ENCODE measurements around the gene IER5L.
A peak's percentile ranks its signal among the peaks of the same experiment; 100 is the strongest.

IER5L gene

DNA sequence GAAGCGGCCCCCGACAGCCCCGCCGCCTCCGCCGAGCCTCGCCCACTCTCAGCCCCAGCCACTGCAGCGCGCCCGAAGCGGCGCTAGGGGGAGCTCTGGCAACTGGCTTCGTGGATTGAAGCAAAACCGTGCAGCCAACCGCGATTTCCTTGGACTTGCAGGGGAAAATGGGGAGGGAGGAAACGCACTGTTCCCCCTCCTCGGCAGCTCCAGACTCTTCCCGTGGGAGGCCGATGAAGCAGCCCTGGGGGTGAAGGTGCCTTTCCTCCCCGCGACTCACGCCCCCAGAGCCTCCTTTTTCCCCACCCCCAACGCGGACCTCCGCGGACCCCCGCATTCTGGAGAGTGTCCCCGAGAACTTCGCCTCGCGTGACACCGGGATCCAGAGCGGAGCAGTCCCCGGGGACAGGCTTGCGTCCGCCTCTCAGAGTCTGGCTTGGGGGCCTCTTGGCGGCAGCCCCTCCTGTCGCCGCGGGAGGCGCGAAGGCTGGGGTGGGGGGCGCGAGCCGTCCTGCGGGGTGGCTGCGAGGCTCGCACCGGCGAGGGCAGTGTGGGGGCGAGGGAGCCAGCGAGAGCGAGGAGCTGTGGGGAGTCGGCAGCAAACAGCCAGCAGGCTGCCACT lies 3.8 kb downstream of the IER5L start:
- H3K27ac ChIP-seq (ENCODE audit: low read length, poor library complexity, severe bottlenecking): peak overlapping the region; percentile 97
- no peak overlapping the region for H2AFZ ChIP-seq (ENCODE audit: low read depth, low read length)
- peak overlapping the region; percentile 99 for H4K8ac ChIP-seq (ENCODE audit: low read length)
- peak; percentile 94 for DNase-seq
- WGBS: under 1% methylated on average over 47 of the region's 55 CpGs
- peak overlapping the region; percentile 100 for H4K91ac ChIP-seq (ENCODE audit: low read length)
- peak overlapping the region; percentile 98 for H2BK15ac ChIP-seq (ENCODE audit: low read depth, poor library complexity, severe bottlenecking)
- peak overlapping the region; percentile 79 for H2BK12ac ChIP-seq (ENCODE audit: low read length in 2 of 2)
- H3K36me3 ChIP-seq (ENCODE audit: control insufficient read depth in 1 of 2, insufficient read depth in 2 of 2, low read depth in 1 of 2, low read length in 2 of 2): peaks cover 0 to 6% of the 10 kb centered on the region in 2 experiments
- H3K4ac ChIP-seq (ENCODE audit: low read depth in 1 of 2, low read length in 2 of 2): peak overlapping the region; percentile 98 to 99
- H3K4me2 ChIP-seq (ENCODE audit: low read length, poor library complexity, severe bottlenecking): peak overlapping the region; percentile 91
- peak overlapping the region; percentile 99 for H2BK5ac ChIP-seq (ENCODE audit: low read depth, low read length, poor library complexity, severe bottlenecking)
- H3K14ac ChIP-seq (ENCODE audit: low read length in 2 of 2): peak overlapping the region; percentile 9 to 99
- H3K9me3 ChIP-seq (ENCODE audit: control insufficient read depth, low read length): no peaks in the 10 kb centered on the region
- H3K4me1 ChIP-seq (ENCODE audit: control insufficient read depth, insufficient read depth, low read depth, low read length): peaks cover 36% of the 10 kb centered on the region
- peak overlapping the region; percentile 63 to 82 for H3K4me3 ChIP-seq (ENCODE audit: insufficient read depth in 1 of 2, low read depth in 1 of 2, low read length in 2 of 2)
- peak overlapping the region; percentile 98 for H3K9ac ChIP-seq (ENCODE audit: low read length)
- H2BK120ac ChIP-seq (ENCODE audit: low read depth, low read length): peak overlapping the region; percentile 100
- no peaks in the 10 kb centered on the region for H3K27me3 ChIP-seq (ENCODE audit: control insufficient read depth in 1 of 2, insufficient read depth in 1 of 2, low read length in 2 of 2)
- peak overlapping the region; percentile 100 for H3K18ac ChIP-seq (ENCODE audit: low read depth in 1 of 2, low read length in 2 of 2)
- H3K79me1 ChIP-seq (replicated peaks; ENCODE audit: low read length, poor library complexity, severe bottlenecking): peaks cover 6% of the 10 kb centered on the region
- H2AK5ac ChIP-seq (ENCODE audit: low read length, severe bottlenecking): peak overlapping the region; percentile 95
- peak overlapping the region; percentile 74 to 75 for H3K23ac ChIP-seq (ENCODE audit: low read length in 2 of 2)

DNA sequence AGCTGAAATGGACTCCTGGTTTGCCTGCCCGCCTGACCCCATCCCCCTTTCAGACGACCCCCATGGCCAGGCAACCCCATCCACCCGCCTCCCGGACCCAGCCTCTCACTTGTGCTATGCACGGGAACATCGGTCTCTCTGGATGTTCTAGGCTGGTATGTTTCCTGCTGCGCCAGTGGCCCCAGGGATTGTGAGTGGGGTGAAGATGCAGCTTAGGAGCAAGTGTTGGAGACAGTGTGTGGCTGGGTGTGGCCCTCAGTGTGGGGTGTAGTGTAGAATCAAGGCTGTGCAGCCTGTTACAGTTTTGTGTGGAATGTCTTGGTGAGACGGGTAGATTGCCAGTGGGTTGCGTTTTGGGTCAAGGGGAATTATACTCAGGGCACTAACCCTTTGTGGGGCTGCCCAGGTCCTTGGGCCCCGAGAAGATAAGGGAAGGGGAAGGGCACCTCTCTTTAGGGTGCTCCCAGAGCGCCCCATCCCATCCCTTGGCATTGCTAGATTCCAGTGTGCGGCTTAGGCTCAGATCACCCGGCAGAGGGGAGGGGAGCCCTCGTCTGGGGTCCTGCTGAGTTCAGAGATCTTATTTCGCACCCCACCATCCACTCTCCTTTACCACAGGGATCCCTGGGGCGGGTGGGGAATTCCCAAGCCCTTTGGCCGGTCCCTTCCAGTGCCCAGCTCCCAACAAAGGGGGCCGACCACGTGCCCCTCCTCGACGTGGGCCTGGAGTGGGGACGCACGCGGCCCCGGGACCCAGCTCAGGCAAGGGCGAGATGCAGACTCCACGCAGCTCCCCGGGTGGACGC lies 4.6 kb downstream of the IER5L start:
- WGBS: 30% methylated on average over 27 of the region's 29 CpGs
- peak overlapping the region; percentile 45 to 82 for H3K4me3 ChIP-seq (ENCODE audit: insufficient read depth in 1 of 2, low read depth in 1 of 2, low read length in 2 of 2)
- H2BK12ac ChIP-seq (ENCODE audit: low read length in 2 of 2): peak overlapping the region; percentile 88 to 96
- H3K9me3 ChIP-seq (ENCODE audit: control insufficient read depth, low read length): no peaks in the 10 kb centered on the region
- H3K4me1 ChIP-seq (ENCODE audit: control insufficient read depth, insufficient read depth, low read depth, low read length): peaks cover 33% of the 10 kb centered on the region
- H3K4me2 ChIP-seq (ENCODE audit: low read length, poor library complexity, severe bottlenecking): peak overlapping the region; percentile 91
- H3K14ac ChIP-seq (ENCODE audit: low read length in 2 of 2): peak overlapping the region in 1 of 2 experiments; percentile 88
- DNase-seq: peak; percentile 73
- no peaks in the 10 kb centered on the region for H3K27me3 ChIP-seq (ENCODE audit: control insufficient read depth in 1 of 2, insufficient read depth in 1 of 2, low read length in 2 of 2)
- peak overlapping the region; percentile 97 for H4K8ac ChIP-seq (ENCODE audit: low read length)
- peak overlapping the region; percentile 48 for H3K27ac ChIP-seq (ENCODE audit: low read length, poor library complexity, severe bottlenecking)
- H3K23ac ChIP-seq (ENCODE audit: low read length in 2 of 2): peak overlapping the region in 1 of 2 experiments; percentile 19
- H3K36me3 ChIP-seq (ENCODE audit: control insufficient read depth in 1 of 2, insufficient read depth in 2 of 2, low read depth in 1 of 2, low read length in 2 of 2): peaks cover 0 to 6% of the 10 kb centered on the region in 2 experiments
- H2BK120ac ChIP-seq (ENCODE audit: low read depth, low read length): peak overlapping the region; percentile 82
- peak overlapping the region; percentile 20 to 90 for H3K4ac ChIP-seq (ENCODE audit: low read depth in 1 of 2, low read length in 2 of 2)
- no peak overlapping the region for H2BK5ac ChIP-seq (ENCODE audit: low read depth, low read length, poor library complexity, severe bottlenecking)
- peak overlapping the region; percentile 73 for H2BK15ac ChIP-seq (ENCODE audit: low read depth, poor library complexity, severe bottlenecking)
- H2AFZ ChIP-seq (ENCODE audit: low read depth, low read length): no peak overlapping the region
- H3K79me1 ChIP-seq (replicated peaks; ENCODE audit: low read length, poor library complexity, severe bottlenecking): peaks cover 2% of the 10 kb centered on the region
- H3K18ac ChIP-seq (ENCODE audit: low read depth in 1 of 2, low read length in 2 of 2): peak overlapping the region; percentile 93 to 96
- peak overlapping the region; percentile 99 for H4K91ac ChIP-seq (ENCODE audit: low read length)
- peak overlapping the region; percentile 98 for H3K9ac ChIP-seq (ENCODE audit: low read length)
- peak overlapping the region; percentile 51 for H2AK5ac ChIP-seq (ENCODE audit: low read length, severe bottlenecking)

DNA sequence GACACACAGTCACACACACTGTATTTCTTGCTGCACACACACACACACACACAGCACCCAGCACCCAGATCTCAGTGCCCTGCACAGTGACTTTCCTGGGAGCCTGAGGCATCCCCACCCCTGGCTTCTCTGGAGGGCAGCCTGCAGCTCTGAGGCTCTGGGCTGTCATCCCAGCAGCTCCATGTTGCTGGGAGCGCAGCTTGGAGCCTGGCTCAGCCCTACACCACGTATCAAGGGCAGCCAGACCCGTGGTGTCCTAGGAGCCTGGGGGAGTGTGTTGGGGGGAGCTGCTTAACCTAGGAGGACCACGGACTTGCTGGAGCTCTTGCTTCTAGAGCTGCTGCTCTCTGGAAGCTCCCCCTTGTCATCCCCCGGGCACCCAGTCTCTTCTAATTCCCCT lies 5.2 kb downstream of the IER5L start:
- H4K91ac ChIP-seq (ENCODE audit: low read length): peak overlapping the region; percentile 59
- H3K27ac ChIP-seq (ENCODE audit: low read length, poor library complexity, severe bottlenecking): no peak overlapping the region
- peak overlapping the region; percentile 98 for H3K9ac ChIP-seq (ENCODE audit: low read length)
- no peak overlapping the region for H2BK15ac ChIP-seq (ENCODE audit: low read depth, poor library complexity, severe bottlenecking)
- peak overlapping the region; percentile 80 to 93 for H3K18ac ChIP-seq (ENCODE audit: low read depth in 1 of 2, low read length in 2 of 2)
- WGBS: 77% methylated on average over 2 of the region's 5 CpGs
- no peaks in the 10 kb centered on the region for H3K79me1 ChIP-seq (replicated peaks; ENCODE audit: low read length, poor library complexity, severe bottlenecking)
- peak overlapping the region in 1 of 2 experiments; percentile 82 for H3K4me3 ChIP-seq (ENCODE audit: insufficient read depth in 1 of 2, low read depth in 1 of 2, low read length in 2 of 2)
- H3K4me2 ChIP-seq (ENCODE audit: low read length, poor library complexity, severe bottlenecking): no peak overlapping the region
- H3K9me3 ChIP-seq (ENCODE audit: control insufficient read depth, low read length): no peaks in the 10 kb centered on the region
- no peak overlapping the region for H3K23ac ChIP-seq (ENCODE audit: low read length in 2 of 2)
- H3K27me3 ChIP-seq (ENCODE audit: control insufficient read depth in 1 of 2, insufficient read depth in 1 of 2, low read length in 2 of 2): no peaks in the 10 kb centered on the region
- H2BK12ac ChIP-seq (ENCODE audit: low read length in 2 of 2): peak overlapping the region; percentile 76 to 87
- peak overlapping the region in 1 of 2 experiments; percentile 5 for H3K14ac ChIP-seq (ENCODE audit: low read length in 2 of 2)
- H3K4me1 ChIP-seq (ENCODE audit: control insufficient read depth, insufficient read depth, low read depth, low read length): peaks cover 34% of the 10 kb centered on the region
- H2AK5ac ChIP-seq (ENCODE audit: low read length, severe bottlenecking): no peak overlapping the region
- H2BK5ac ChIP-seq (ENCODE audit: low read depth, low read length, poor library complexity, severe bottlenecking): no peak overlapping the region
- H3K4ac ChIP-seq (ENCODE audit: low read depth in 1 of 2, low read length in 2 of 2): peak overlapping the region; percentile 19 to 20
- H4K8ac ChIP-seq (ENCODE audit: low read length): peak overlapping the region; percentile 87
- peaks cover 0 to 6% of the 10 kb centered on the region in 2 experiments for H3K36me3 ChIP-seq (ENCODE audit: control insufficient read depth in 1 of 2, insufficient read depth in 2 of 2, low read depth in 1 of 2, low read length in 2 of 2)
- peak; percentile 31 for DNase-seq
- H2BK120ac ChIP-seq (ENCODE audit: low read depth, low read length): peak overlapping the region; percentile 82
- H2AFZ ChIP-seq (ENCODE audit: low read depth, low read length): no peak overlapping the region

Measured in mesenchymal stem cell (in vitro differentiated cells and primary cell).